RWPE2 (cell line): ENCODE results near the gene F2RL3.

ENCODE experiments used
- ATAC-seq: fragments of 200-7000 bp; cut with Tn5 transposase; 3 replicates; pipeline ENCODE4 v1.9.1; 2021; ENCODE audit warnings: low read depth
- DNase-seq: peaks from one replicate; pipeline ENCODE4 v3.0.0-alpha.2; 2020; ENCODE audit warnings: low spot score
- H3K27ac ChIP-seq: fragments of 450-650 bp; 2 replicates; pipeline ENCODE4 v1.5.1; 2017; ENCODE audit warnings: mild to moderate bottlenecking; ENCODE audit not compliant: poor library complexity, severe bottlenecking
- H3K27me3 ChIP-seq: fragments of 250-450 bp; sonication (Bioruptor Pico); 2 replicates; pipeline ENCODE4 v1.5.1; 2021; ENCODE audit warnings: mild to moderate bottlenecking, moderate library complexity; ENCODE audit not compliant: insufficient read depth, poor library complexity, severe bottlenecking
- H3K36me3 ChIP-seq: fragments of 250-450 bp; sonication (Bioruptor Pico); 2 replicates; pipeline ENCODE4 v1.5.1; 2020; ENCODE audit warnings: low read depth, mild to moderate bottlenecking, moderate library complexity
- H3K4me1 ChIP-seq: fragments of 250-450 bp; sonication (Bioruptor Pico); 2 replicates; pipeline ENCODE4 v1.5.1; 2021; ENCODE audit warnings: mild to moderate bottlenecking, moderate library complexity; ENCODE audit not compliant: insufficient read depth, poor library complexity, severe bottlenecking
- H3K4me3 ChIP-seq: fragments of 250-450 bp; sonication (Bioruptor Pico); 2 replicates; pipeline ENCODE4 v1.5.1; 2021; ENCODE audit warnings: mild to moderate bottlenecking, moderate library complexity; ENCODE audit not compliant: severe bottlenecking
- H3K9me3 ChIP-seq: fragments of 250-450 bp; sonication (Bioruptor Pico); 2 replicates; pipeline ENCODE4 v1.5.1; 2021; ENCODE audit warnings: mild to moderate bottlenecking, moderate library complexity; ENCODE audit not compliant: severe bottlenecking
- CTCF ChIP-seq: fragments of 450-650 bp; IDR thresholded peaks from one replicate; pipeline ENCODE4 v1.5.1; 2017; ENCODE audit warnings: mild to moderate bottlenecking, moderate library complexity; ENCODE audit not compliant: poor library complexity, severe bottlenecking

F2RL3 gene

GRCh38 chr19:16911046-16911445 is 22.2 kb downstream of the F2RL3 start:
- ATAC-seq, result no peak
- H3K9me3 ChIP-seq, result peaks cover 5% of the 10 kb centered on the region
- H3K4me3 ChIP-seq, result no peak overlapping the region
- H3K27me3 ChIP-seq, result no peaks in the 10 kb centered on the region
- no peak overlapping the region for H3K27ac ChIP-seq
- no peaks in the 10 kb centered on the region for H3K4me1 ChIP-seq
- no peak for TF ChIP-seq CTCF
- no peaks in the 10 kb centered on the region for H3K36me3 ChIP-seq
- DNase-seq, result no peak

- Histone ChIP-seq H3K4me1 (no peaks in the 10 kb centered on the region), H3K27ac (no peak overlapping the region), H3K36me3 (no peaks in the 10 kb centered on the region), H3K9me3 (peaks cover 5% of the 10 kb centered on the region), H3K4me3 (no peak overlapping the region), H3K27me3 (no peaks in the 10 kb centered on the region)
- no peak for TF ChIP-seq CTCF
- no peak for DNase-seq
- ATAC-seq, result no peak
Measured at GRCh38 chr19:16912780-16913179, 24.0 kb downstream of the F2RL3 start.

- Histone ChIP-seq H3K36me3 (no peaks in the 10 kb centered on the region), H3K4me1 (no peaks in the 10 kb centered on the region), H3K27ac (no peak overlapping the region), H3K27me3 (no peaks in the 10 kb centered on the region), H3K9me3 (peaks cover 5% of the 10 kb centered on the region), H3K4me3 (no peak overlapping the region)
- ATAC-seq (no peak), DNase-seq (no peak)
- no peak for TF ChIP-seq CTCF
Measured at GRCh38 chr19:16914421-16914820, 25.6 kb downstream of the F2RL3 start.

- TF ChIP-seq CTCF, result no peak
- Histone ChIP-seq H3K9me3 (peaks cover 5% of the 10 kb centered on the region), H3K4me1 (peaks cover under 1% of the 10 kb centered on the region), H3K27me3 (no peaks in the 10 kb centered on the region), H3K27ac (no peak overlapping the region), H3K36me3 (no peaks in the 10 kb centered on the region), H3K4me3 (no peak overlapping the region)
- no peak for ATAC-seq
- no peak for DNase-seq
Measured at GRCh38 chr19:16915135-16915534, 26.3 kb downstream of the F2RL3 start.

- Histone ChIP-seq H3K27ac (no peak overlapping the region), H3K4me1 (peaks cover 4% of the 10 kb centered on the region), H3K9me3 (peaks cover 5% of the 10 kb centered on the region), H3K27me3 (no peaks in the 10 kb centered on the region), H3K36me3 (no peaks in the 10 kb centered on the region), H3K4me3 (no peak overlapping the region)
- ATAC-seq (no peak), DNase-seq (no peak)
- TF ChIP-seq CTCF, result no peak
Measured at GRCh38 chr19:16915734-16916133, 26.9 kb downstream of the F2RL3 start.
